HepG2 (cell line): ENCODE data around the gene GLE1. TPM values are rescaled to one million over a fixed set of nuclear protein-coding genes. Genes with fewer than 3 reads are reported as not detected.

Experiments
- ATAC-seq: fragments of 200-7000 bp; cut with Tn5 transposase; 3 replicates; pipeline ENCODE4 v1.9.1; 2020; ENCODE audit warnings: mild to moderate bottlenecking, moderate library complexity
- BruUV-seq: library from RNA; stranded (reverse); fragments of 400-500 nt; replicated peaks from 2 replicates; lab custom pipeline; 2021; lab: Mats Ljungman, UMichigan
- CTCF ChIA-PET: fragments of 300-600 bp; formaldehyde crosslinking; extraction: SDS; loops from one replicate; lab custom pipeline; 2021; ENCODE audit warnings: low total read pairs, inconsistent platforms, low intra/inter-chr PET ratio; lab: Yijun Ruan, JAX
- POLR2A ChIA-PET: fragments of 350-600 bp; sonication (Branson Sonifier 250); formaldehyde crosslinking; loops from one replicate; lab custom pipeline; 2020; ENCODE audit warnings: antibody characterized with exemption, inconsistent platforms; lab: Yijun Ruan, JAX
- DNase-seq: peaks from one replicate; pipeline ENCODE4 v3.0.0-alpha.2; 2015; ENCODE audit warnings: low spot score
- FAIRE-seq: peaks from 3 replicates; lab custom pipeline; 2011; peaks lifted over from hg19 to GRCh38; lab: Jason Lieb, UNC
- H2AFZ ChIP-seq: one replicate; pipeline ENCODE4 v1.6.1; 2011; ENCODE audit warnings: low read length, inconsistent platforms
- H3K27ac ChIP-seq: fragments of 300-600 bp; 3 replicates; pipeline ENCODE4 v1.8.0; 2011; ENCODE audit warnings: mixed run types, mild to moderate bottlenecking, mixed read lengths, low read length, inconsistent platforms; ENCODE audit not compliant: insufficient read depth; ENCODE audit errors: extremely low read length
- H3K27me3 ChIP-seq, 2 experiments: fragments of 200-600 bp in 1 of 2; 2 replicates in 1 of 2; 3 replicates in 1 of 2; pipeline versions ENCODE4 v1.6.0 to v1.8.0; 2011; ENCODE audit warnings: low read length in 2 of 2, mild to moderate bottlenecking in 2 of 2, moderate library complexity in 2 of 2, inconsistent platforms in 1 of 2; ENCODE audit not compliant: insufficient read depth in 2 of 2, control insufficient read depth in 1 of 2
- H3K36me3 ChIP-seq, 2 experiments: fragments of 200-600 bp in 1 of 2; replicated peaks in 1 of 2; 2 replicates in 1 of 2; 3 replicates in 1 of 2; pipeline versions ENCODE4 v1.5.1 to v1.8.0; 2011; ENCODE audit warnings: low read length in 2 of 2, inconsistent platforms in 1 of 2; ENCODE audit not compliant: insufficient read depth in 2 of 2, control insufficient read depth in 1 of 2
- H3K4me1 ChIP-seq: 2 replicates; pipeline ENCODE4 v1.5.1; 2012; ENCODE audit warnings: low read length, inconsistent platforms; ENCODE audit not compliant: insufficient read depth
- H3K4me2 ChIP-seq: 2 replicates; pipeline ENCODE4 v1.6.0; 2011; ENCODE audit warnings: low read depth, low read length, inconsistent platforms
- H3K4me3 ChIP-seq, 3 experiments: fragments of 200-600 bp in 1 of 3; sonication (generic), shearing (Covaris generic) in 1 of 3; replicated peaks in 1 of 3; 2 replicates each; pipeline ENCODE4 v1.5.1; 2011 to 2016; ENCODE audit warnings: low read length in 3 of 3, inconsistent platforms in 2 of 3, low read depth in 2 of 3, mild to moderate bottlenecking in 2 of 3, control low read depth in 1 of 3, mixed read lengths in 1 of 3; ENCODE audit not compliant: insufficient read depth in 1 of 3
- H3K79me2 ChIP-seq: one replicate; pipeline ENCODE4 v1.6.1; 2011; ENCODE audit warnings: low read length, inconsistent platforms; ENCODE audit not compliant: insufficient read depth
- H3K9ac ChIP-seq: 2 replicates; pipeline ENCODE4 v1.6.0; 2011; ENCODE audit warnings: mild to moderate bottlenecking, low read depth, low read length, inconsistent platforms; ENCODE audit not compliant: insufficient read depth
- H3K9me3 ChIP-seq: 2 replicates; pipeline ENCODE4 v1.5.1; 2012; ENCODE audit warnings: mild to moderate bottlenecking, low read length
- H4K20me1 ChIP-seq: 2 replicates; pipeline ENCODE4 v1.6.0; 2011; ENCODE audit warnings: inconsistent platforms, mild to moderate bottlenecking, low read length, moderate library complexity; ENCODE audit not compliant: insufficient read depth
- BATF2 ChIP-seq: sonication (generic); formaldehyde crosslinking; IDR thresholded peaks from 2 replicates; pipeline ENCODE4 v1.8.0; 2022; ENCODE audit warnings: mild to moderate bottlenecking, missing genetic modification reagents, moderate library complexity
- CHD4 ChIP-seq: fragments of 200-600 bp; sonication (generic); IDR thresholded peaks from 2 replicates; pipeline ENCODE4 v1.7.0; 2017; ENCODE audit warnings: mild to moderate bottlenecking, low read length, borderline replicate concordance
- CTCF ChIP-seq: sonication (generic); formaldehyde crosslinking; IDR thresholded peaks from 2 replicates; pipeline ENCODE4 v1.5.0; 2020; ENCODE audit warnings: mild to moderate bottlenecking, missing genetic modification reagents, moderate library complexity
- E2F5 ChIP-seq: sonication (generic); formaldehyde crosslinking; conservative IDR thresholded peaks from 2 replicates; pipeline ENCODE4 v1.4.0; 2020; ENCODE audit warnings: missing genetic modification reagents
- FOXP1 ChIP-seq, 2 experiments: fragments of 450-650 bp in 1 of 2; IDR thresholded peaks; 2 replicates each; pipeline ENCODE4 v1.6.1; 2017 to 2018; ENCODE audit warnings: antibody characterized with exemption in 1 of 2
- HDAC6 ChIP-seq: fragments of 200-600 bp; sonication (generic); IDR thresholded peaks from 2 replicates; pipeline ENCODE4 v1.7.0; 2017; ENCODE audit warnings: mild to moderate bottlenecking, antibody characterized with exemption, low read length, low read depth
- HNRNPK ChIP-seq: fragments of 200-400 bp; formaldehyde crosslinking; IDR thresholded peaks from 2 replicates; pipeline ENCODE4 v1.6.1; 2018; ENCODE audit warnings: low read length, low read depth, moderate library complexity, mild to moderate bottlenecking; ENCODE audit not compliant: poor library complexity, severe bottlenecking
- KAT8 ChIP-seq: IDR thresholded peaks from 2 replicates; pipeline ENCODE4 v1.6.1; 2016; ENCODE audit warnings: missing genetic modification reagents, missing compliant biosample characterization
- SAP130 ChIP-seq: IDR thresholded peaks from 2 replicates; pipeline ENCODE4 v1.6.1; 2016; ENCODE audit warnings: low read depth
- TFAP4 ChIP-seq: sonication (generic); IDR thresholded peaks from 2 replicates; pipeline ENCODE4 v1.6.1; 2016; ENCODE audit warnings: low read depth, borderline replicate concordance
- TFDP2 ChIP-seq: sonication (generic); formaldehyde crosslinking; IDR thresholded peaks from 2 replicates; pipeline ENCODE4 v1.4.0; 2020; ENCODE audit warnings: missing genetic modification reagents
- ZNF24 ChIP-seq: fragments of 450-650 bp; IDR thresholded peaks from 2 replicates; pipeline ENCODE4 v1.6.1; 2017; ENCODE audit warnings: antibody characterized with exemption, mild to moderate bottlenecking
- ZNF296 ChIP-seq: sonication (generic); formaldehyde crosslinking; conservative IDR thresholded peaks from 2 replicates; pipeline ENCODE4 v1.5.0; 2020; ENCODE audit warnings: mild to moderate bottlenecking, missing genetic modification reagents
- ZNF367 ChIP-seq: sonication (generic); formaldehyde crosslinking; IDR thresholded peaks from 2 replicates; pipeline ENCODE4 v1.4.0; 2020; ENCODE audit warnings: missing genetic modification reagents, borderline replicate concordance
- ZNF558 ChIP-seq: sonication (generic); formaldehyde crosslinking; IDR thresholded peaks from 2 replicates; pipeline ENCODE4 v1.9.0; 2022; ENCODE audit warnings: mild to moderate bottlenecking, missing genetic modification reagents, borderline replicate concordance
- ZNF567 ChIP-seq: sonication (generic); formaldehyde crosslinking; IDR thresholded peaks from 2 replicates; pipeline ENCODE4 v1.8.1; 2023; ENCODE audit warnings: mild to moderate bottlenecking, missing genetic modification reagents, borderline replicate concordance
- ZNF7 ChIP-seq: IDR thresholded peaks from 2 replicates; pipeline ENCODE4 v1.6.1; 2016; ENCODE audit warnings: missing biosample characterization, missing genetic modification reagents
- ZNF747 ChIP-seq: sonication (generic); formaldehyde crosslinking; IDR thresholded peaks from 2 replicates; pipeline ENCODE4 v1.8.1; 2023; ENCODE audit warnings: missing genetic modification reagents, mild to moderate bottlenecking, borderline replicate concordance
- ZNF777 ChIP-seq: sonication (generic); formaldehyde crosslinking; IDR thresholded peaks from 2 replicates; pipeline ENCODE4 v1.4.0; 2020; ENCODE audit warnings: missing genetic modification reagents
- WGBS: methylation state at CpG from one replicate; pipeline ENCODE4 v1.1.6; 2017; ENCODE audit warnings: low lambda C conversion rate; 5-methylcytosine and 5-hydroxymethylcytosine counted together
- in situ Hi-C: cut with HindIII; loops from 2 replicates; pipeline ENCODE4 v1.10.0; 2017; ENCODE audit warnings: low pct_unique_long_range_greater_than_20kb; ENCODE audit not compliant: extremely low pct_ligation_motif_present
- intact Hi-C: fragments of 100-400 bp; cut with micrococcal nuclease; formaldehyde crosslinking; loops from one replicate; pipeline ENCODE4 v1.10.0; 2022; ENCODE audit not compliant: unreplicated experiment
- polyA plus RNA-seq, 8 experiments: library from polyadenylated mRNA; depleted of rRNA in 3 of 8; stranded (reverse) in 7 of 8; unstranded in 1 of 8; fragments of >200 nt; fragmentation: Illumina TruSeq in 4 of 8; extraction: Trizol in 4 of 8; gene quantifications; 2 replicates each; pipeline versions ENCODE4 v1.2.1 to v1.2.3, GENCODE V29; 2011 to 2016; ENCODE audit warnings: low read depth in 4 of 8, missing spikeins in 1 of 8, mixed read lengths in 1 of 8; ENCODE audit not compliant: insufficient read depth in 1 of 8
- total RNA-seq, 5 experiments: library from RNA; depleted of rRNA; stranded (reverse); fragments of >200 nt; fragmentation: Illumina TruSeq; extraction: Trizol; gene quantifications; 2 replicates each; pipeline ENCODE4 v1.2.3, GENCODE V29; 2016; ENCODE audit warnings: low read depth in 1 of 5

The GLE1 gene
- total and polyA plus RNA-seq, 2 of the 13 experiments (the other 11 are each of a cell fraction or from before 2014, with no cell fraction given) = 14.7 to 28.8 TPM

- CTCF ChIA-PET = interaction anchor here (0.9 kb wide), 1 partner anchor 162 kb away, joined by 3 read pairs; no protein-coding TSS in a partner anchor
- H3K27ac ChIP-seq = peak overlapping the region; percentile 69
- TF ChIP-seq SAP130 (CRISPR knock-in tag) (peak; percentile 35; the same call in 1 of the 2 replicates), ZNF558 (no peak), E2F5 (CRISPR knock-in tag) (0 out of 2 replicates have a peak, but pooled peaks have one; percentile 53), HDAC6 (no peak), HNRNPK (peak; percentile 93), ZNF367 (no peak), CHD4 (no peak), ZNF24 (no peak), KAT8 (0 out of 2 replicates have a peak, but pooled peaks have one; percentile 17), ZNF296 (no peak), CTCF (0 out of 2 replicates have a peak, but pooled peaks have one; percentile 2), ZNF567 (CRISPR knock-in tag) (0 out of 2 replicates have a peak, but pooled peaks have one; percentile 43), ZNF7 (CRISPR knock-in tag) (no peak), TFAP4 (0 out of 2 replicates have a peak, but pooled peaks have one; percentile 7), ZNF747 (CRISPR knock-in tag) (0 out of 2 replicates have a peak, but pooled peaks have one; percentile 24), FOXP1 (IDR thresholded peaks at IDR 0.05) (no peak), FOXP1 (CRISPR knock-in tag; IDR thresholded peaks at IDR 0.05) (no peak), TFDP2 (0 out of 2 replicates have a peak, but pooled peaks have one; percentile 49), BATF2 (CRISPR knock-in tag) (0 out of 2 replicates have a peak, but pooled peaks have one; percentile 35), ZNF777 (peak; percentile 65; the same call in 1 of the 2 replicates)
Measured at GRCh38 chr9:128456613-128457061, 47.9 kb upstream of the GLE1 start.

More at GRCh38 chr9:128456613-128457061, 47.9 kb upstream of the GLE1 start:
- DNase-seq (peak; percentile 62), FAIRE-seq (no peak), ATAC-seq (peak; percentile 79)
- no TSS peak for BruUV-seq
- peak overlapping the region; percentile 90 for H3K4me2 ChIP-seq
- peaks cover 15% of the 10 kb centered on the region for H3K4me1 ChIP-seq
- no peak overlapping the region for H2AFZ ChIP-seq
- peak overlapping the region; percentile 60 to 91 (median 77) for H3K4me3 ChIP-seq
- POLR2A ChIA-PET = no interaction called here
- WGBS = 1% methylated on average over 15 of the region's 48 CpGs
- peaks cover 4% of the 10 kb centered on the region for H3K79me2 ChIP-seq
- peaks cover 10 to 22% of the 10 kb centered on the region in 2 experiments; a peak in 4 of 5 replicates for H3K36me3 ChIP-seq
- no peaks in the 10 kb centered on the region for H3K9me3 ChIP-seq
- peaks cover 0 to 11% of the 10 kb centered on the region in 2 experiments; a peak in 3 of 5 replicates for H3K27me3 ChIP-seq
- intact Hi-C loops = no loop called here
- H3K9ac ChIP-seq = peak overlapping the region; percentile 75
- in situ Hi-C loops = no loop called here
- no peaks in the 10 kb centered on the region for H4K20me1 ChIP-seq
